AG04450 (cell line): ENCODE measurements around the gene HILPDA. TPM values are rescaled to one million over a fixed set of nuclear protein-coding genes. Genes with fewer than 3 reads are reported as not detected.

Experiments used
- CTCF ChIA-PET: fragments of 300-600, 350-600 bp; formaldehyde crosslinking; extraction: SDS; loops from one replicate; lab custom pipeline; 2022; ENCODE audit warnings: antibody characterized with exemption, inconsistent platforms; lab: Charles Lee
- POLR2A ChIA-PET: fragments of 350-600 bp; formaldehyde crosslinking; extraction: SDS; loops from one replicate; lab custom pipeline; 2021; ENCODE audit warnings: antibody characterized with exemption, inconsistent platforms; lab: Yijun Ruan, JAX
- DNase-seq: peaks from one replicate; pipeline ENCODE4 v3.0.0-alpha.2; 2011; ENCODE audit warnings: low read depth, low spot score
- H3K27ac ChIP-seq: one replicate; pipeline ENCODE4 v1.5.1; 2012; ENCODE audit warnings: low read depth, low read length, control low read depth
- H3K27me3 ChIP-seq: one replicate; pipeline ENCODE4 v1.6.0; 2012; ENCODE audit warnings: low read length; ENCODE audit not compliant: control insufficient read depth, insufficient read depth
- H3K4me3 ChIP-seq: 2 replicates; pipeline ENCODE4 v1.5.1; 2011; ENCODE audit warnings: mild to moderate bottlenecking, low read depth, low read length, control low read depth
- H3K9me3 ChIP-seq: 2 replicates; pipeline ENCODE4 v1.5.1; 2012; ENCODE audit warnings: low read length; ENCODE audit not compliant: control insufficient read depth, insufficient read depth
- CTCF ChIP-seq: IDR thresholded peaks from 2 replicates; pipeline ENCODE4 v1.5.1; 2011; ENCODE audit warnings: low read depth, low read length, control low read depth, inconsistent platforms
- polyA plus RNA-seq: library from polyadenylated mRNA; depleted of rRNA; stranded (reverse); fragments of >200 nt; gene quantifications from 2 replicates; pipeline ENCODE4 v1.2.3, GENCODE V29; 2011

HILPDA gene
- polyA plus RNA-seq, 1 experiment = 15.9 TPM

DNA sequence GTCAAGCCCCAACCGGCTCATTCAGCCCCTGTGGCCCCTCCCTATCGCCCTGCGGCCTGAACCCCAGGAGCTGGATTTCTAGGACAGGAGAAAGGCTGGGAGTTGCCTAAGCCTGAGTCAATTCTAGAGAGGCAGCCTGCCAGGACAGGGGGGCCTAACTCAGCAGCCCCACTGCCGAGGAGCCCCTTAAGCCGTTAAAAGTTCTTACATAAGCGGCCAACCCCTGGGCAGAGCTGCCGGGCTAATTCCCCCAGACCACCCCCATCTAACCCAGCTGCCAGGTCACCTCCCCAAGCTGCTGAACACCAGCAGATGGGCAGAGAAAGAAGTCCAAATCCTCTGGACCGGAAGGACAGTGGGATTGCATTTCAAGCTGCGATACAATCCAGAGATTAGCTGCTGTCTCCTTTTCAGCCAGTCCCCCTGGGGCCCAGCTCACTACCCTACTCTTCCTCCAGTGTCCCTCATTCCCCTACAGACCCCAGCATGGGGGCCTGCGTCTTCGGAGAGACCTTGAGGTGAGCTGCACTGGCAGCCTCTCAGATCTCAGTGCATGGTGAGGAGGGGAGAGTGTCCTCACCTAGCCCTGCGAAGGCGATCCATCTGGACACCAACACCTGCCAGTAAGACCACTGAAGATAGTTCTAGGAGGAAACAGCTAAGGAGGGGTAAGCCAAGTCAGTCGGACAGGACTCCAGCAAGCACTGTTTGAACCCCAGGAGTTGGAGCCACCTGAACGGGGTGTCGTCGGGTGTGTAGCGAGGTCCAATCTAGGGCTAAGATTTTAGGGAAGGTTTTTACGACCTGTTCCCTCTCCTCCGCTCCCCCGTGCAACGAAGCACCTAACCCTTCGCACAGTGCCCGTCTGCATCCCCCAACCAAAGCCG, 46.7 kb upstream of the HILPDA start:
- peaks cover 8% of the 10 kb centered on the region for H3K27me3 ChIP-seq
- H3K27ac ChIP-seq = peak overlapping the region; percentile 21
- no peak for TF ChIP-seq CTCF
- H3K9me3 ChIP-seq = no peaks in the 10 kb centered on the region
- ChIA-PET POLR2A (interaction anchor here (1.0 kb wide), 1 partner anchor 16 kb away, joined by 4 read pairs; no protein-coding TSS in a partner anchor), CTCF (interaction anchor here (1.4 to 3.4 kb wide), 5 partner anchors 11 to 61 kb away, joined by 3 to 32 read pairs (median 11); no protein-coding TSS in a partner anchor)
- H3K4me3 ChIP-seq = peak overlapping the region; percentile 82
- DNase-seq = no peak

GRCh38 chr7:128409596-128410450, 45.9 kb upstream of the HILPDA start, which contains the start of gene IMPDH1:
IMPDH1 (minus strand) TSS chr7:128409982; CDS start chr7:128409901, 81 bp downstream.
- DNase-seq = peak; percentile 51
- POLR2A ChIA-PET = interaction anchor here (0.6 to 1.0 kb wide), 3 partner anchors 15 to 1548 kb away, joined by 3 to 6 read pairs (median 4); partner anchors contain the start of gene HILPDA
- H3K27ac ChIP-seq = peak within 1 kb of the TSS; percentile 80
- no peaks in the 10 kb centered on the region for H3K9me3 ChIP-seq
- peak within 1 kb of the TSS; percentile 82 for H3K4me3 ChIP-seq
- no peak for TF ChIP-seq CTCF
- CTCF ChIA-PET = interaction anchor here (1.1 to 9.5 kb wide), 6 partner anchors 12 to 22 kb away, joined by 3 to 138 read pairs (median 20); no protein-coding TSS in a partner anchor
- H3K27me3 ChIP-seq = peaks cover 8% of the 10 kb centered on the region

DNA sequence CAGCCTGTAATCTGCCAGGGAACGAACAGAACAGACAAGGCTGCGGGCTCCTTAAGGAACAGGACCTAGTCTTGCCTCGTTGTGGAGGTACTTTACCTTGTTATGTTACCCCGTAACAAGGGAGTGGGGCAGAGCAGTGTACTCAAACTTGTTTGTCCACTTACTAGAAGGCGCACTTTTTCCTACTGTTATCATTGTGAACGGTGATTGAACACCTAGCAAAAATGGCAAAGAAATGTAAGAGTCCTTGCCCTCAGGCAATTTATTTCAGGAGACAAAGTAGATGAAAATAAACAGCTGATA, 45.3 kb upstream of the HILPDA start:
- no peak for TF ChIP-seq CTCF
- H3K27ac ChIP-seq = peak overlapping the region; percentile 80
- ChIA-PET POLR2A (interaction anchor here (0.6 to 1.0 kb wide), 2 partner anchors 45 to 1547 kb away, joined by 3 to 6 read pairs; partner anchors contain the start of gene HILPDA), CTCF (interaction anchor here (0.7 to 9.5 kb wide), 4 partner anchors 13 to 473 kb away, joined by 3 to 138 read pairs (median 6); no protein-coding TSS in a partner anchor)
- H3K27me3 ChIP-seq = peaks cover 12% of the 10 kb centered on the region
- no peaks in the 10 kb centered on the region for H3K9me3 ChIP-seq
- peak overlapping the region; percentile 82 for H3K4me3 ChIP-seq
- no peak for DNase-seq

DNA sequence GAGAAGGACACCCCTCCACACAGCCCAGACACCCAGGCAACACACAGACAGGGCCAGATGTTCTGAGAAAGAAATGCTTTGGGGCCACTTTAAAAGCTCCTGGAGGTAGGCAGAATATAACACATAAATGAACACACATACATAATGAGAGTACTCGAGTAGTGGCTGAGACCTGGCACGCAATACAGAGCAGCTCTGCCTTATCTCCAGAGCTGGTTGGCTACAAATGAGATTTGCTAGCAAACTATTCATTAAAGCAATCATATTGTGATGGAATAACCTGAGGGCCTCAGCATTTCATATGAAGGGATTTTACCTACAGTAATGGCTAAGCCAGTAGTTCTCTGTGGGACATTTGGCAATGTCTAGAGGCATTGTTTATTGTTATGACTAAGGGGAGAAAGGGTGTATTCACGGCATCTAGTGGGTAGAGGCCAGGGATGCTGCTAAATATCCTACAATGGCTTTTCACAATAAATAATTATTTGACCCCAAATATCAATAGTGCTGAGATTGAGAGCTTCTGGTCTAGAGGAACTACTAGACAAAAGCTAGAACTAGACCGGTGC, 40.4 kb upstream of the HILPDA start:
- POLR2A ChIA-PET = no interaction called here

More for the DNA sequence above, 40.4 kb upstream of the HILPDA start:
- H3K27ac ChIP-seq = no peak overlapping the region
- H3K4me3 ChIP-seq = no peak overlapping the region
- no peaks in the 10 kb centered on the region for H3K9me3 ChIP-seq
- H3K27me3 ChIP-seq = peaks cover 23% of the 10 kb centered on the region
- CTCF ChIA-PET = interaction anchor here (0.7 to 9.5 kb wide), 6 partner anchors 12 to 68 kb away, joined by 3 to 138 read pairs (median 6); no protein-coding TSS in a partner anchor
- no peak for TF ChIP-seq CTCF
- no peak for DNase-seq
